SK-N-MC (cell line): ENCODE measurements around the gene RBPJL.
A peak's percentile ranks its signal among the peaks of the same experiment; 100 is the strongest.
"Not testable (repeated sequence)": the region's sequence is repeated elsewhere in the genome, so short reads cannot be mapped to it uniquely, and the experiment has no call there.

Experiments used
- DNase-seq: peaks from one replicate; pipeline ENCODE4 v3.0.0-alpha.2; 2011; ENCODE audit warnings: low read depth, low spot score
- H3K27ac ChIP-seq: fragments of 200-600 bp; sonication (generic); 2 replicates; pipeline ENCODE4 v1.5.1; 2016; ENCODE audit warnings: mixed run types
- H3K36me3 ChIP-seq: fragments of 200-600 bp; sonication (generic); 2 replicates; pipeline ENCODE4 v1.6.1; 2017; ENCODE audit warnings: antibody characterized with exemption, low read length, mixed read lengths; ENCODE audit not compliant: insufficient read depth
- H3K4me3 ChIP-seq: fragments of 200-600 bp; sonication (generic); 2 replicates; pipeline ENCODE4 v1.5.1; 2016
- H3K9ac ChIP-seq: fragments of 200-600 bp; sonication (generic); 2 replicates; pipeline ENCODE4 v1.8.0; 2017; ENCODE audit warnings: mixed run types, mixed read lengths; ENCODE audit not compliant: insufficient read length
- H3K9me3 ChIP-seq: fragments of 200-600 bp; sonication (generic); 2 replicates; pipeline ENCODE4 v1.6.1; 2017; ENCODE audit warnings: low read depth, mild to moderate bottlenecking, antibody characterized with exemption, low read length, moderate library complexity, mixed read lengths
- EZH2 ChIP-seq: fragments of 200-600 bp; sonication (generic); IDR thresholded peaks from one replicate; pipeline ENCODE4 v1.6.1; 2017; ENCODE audit warnings: antibody characterized with exemption
- FOXP2 ChIP-seq: optimal IDR thresholded peaks from 2 replicates; pipeline ENCODE3; 2011; ENCODE audit warnings: mild to moderate bottlenecking, moderate library complexity; ENCODE audit not compliant: insufficient read depth; ENCODE audit errors: extremely low read length, control extremely low read depth
- POLR2AphosphoS5 ChIP-seq: IDR thresholded peaks from 2 replicates; pipeline ENCODE4 v1.6.1; 2012; ENCODE audit warnings: mild to moderate bottlenecking, low read depth, low read length, borderline replicate concordance

Gene RBPJL

GRCh38 chr20:45346851-45347250, 40.2 kb downstream of the RBPJL start:
- Histone ChIP-seq H3K9me3 (no peaks in the 10 kb centered on the region), H3K9ac (peak overlapping the region; percentile 86), H3K27ac (no peak overlapping the region), H3K36me3 (no peaks in the 10 kb centered on the region), H3K4me3 (peak overlapping the region; percentile 90)
- no peak for DNase-seq
- TF ChIP-seq FOXP2 (no peak), POLR2AphosphoS5 (no peak), EZH2 (no peak)

- TF ChIP-seq FOXP2: no peak
- no peak for TF ChIP-seq EZH2
- no peak for TF ChIP-seq POLR2AphosphoS5
- H3K36me3 ChIP-seq: no peaks in the 10 kb centered on the region
- no peak for DNase-seq
- H3K9me3 ChIP-seq: no peaks in the 10 kb centered on the region
- H3K4me3 ChIP-seq: peak overlapping the region; percentile 90
- no peak overlapping the region for H3K27ac ChIP-seq
- H3K9ac ChIP-seq: peak overlapping the region; percentile 86
These were observed 40.8 kb downstream of the RBPJL start for GRCh38 chr20:45347297-45347935.

GRCh38 chr20:45347936-45348778, 41.5 kb downstream of the RBPJL start, which contains the start of gene SDC4:
SDC4 (minus strand) TSS chr20:45348424; CDS start chr20:45348384, 40 bp downstream.
- TF ChIP-seq POLR2AphosphoS5 (peak; percentile 97), FOXP2 (peak; percentile 31), EZH2 (no peak)
- Histone ChIP-seq H3K9me3 (no peaks in the 10 kb centered on the region), H3K4me3 (peak within 1 kb of the TSS; percentile 90), H3K36me3 (no peaks in the 10 kb centered on the region), H3K9ac (peak within 1 kb of the TSS; percentile 86), H3K27ac (peak within 1 kb of the TSS; percentile 70; the same call in 1 of the 2 replicates)
- no peak for DNase-seq

- no peaks in the 10 kb centered on the region for H3K9me3 ChIP-seq
- no peak overlapping the region for H3K4me3 ChIP-seq
- DNase-seq: no peak
- H3K36me3 ChIP-seq: no peaks in the 10 kb centered on the region
- TF ChIP-seq EZH2 (no peak), POLR2AphosphoS5 (no peak), FOXP2 (no peak)
- H3K9ac ChIP-seq: no peak overlapping the region
- 0 out of 2 replicates have a peak overlapping the region, but pooled peaks have one; percentile 1 for H3K27ac ChIP-seq
These were observed 43.6 kb downstream of the RBPJL start for GRCh38 chr20:45350217-45350616.

GRCh38 chr20:45350795-45351194, 44.2 kb downstream of the RBPJL start:
- H3K9me3 ChIP-seq, H3K9ac ChIP-seq, H3K27ac ChIP-seq, H3K4me3 ChIP-seq, H3K36me3 ChIP-seq, DNase-seq: not testable (repeated sequence)

GRCh38 chr20:45352729-45353128, 46.1 kb downstream of the RBPJL start:
- no peak for DNase-seq
- H3K9ac ChIP-seq: no peak overlapping the region
- H3K27ac ChIP-seq: no peak overlapping the region
- no peak for TF ChIP-seq POLR2AphosphoS5
- TF ChIP-seq EZH2: no peak
- no peak for TF ChIP-seq FOXP2
- no peak overlapping the region for H3K4me3 ChIP-seq
- H3K36me3 ChIP-seq: no peaks in the 10 kb centered on the region
- H3K9me3 ChIP-seq: no peaks in the 10 kb centered on the region

GRCh38 chr20:45353746-45354145, 47.1 kb downstream of the RBPJL start:
- Histone ChIP-seq H3K4me3 (no peak overlapping the region), H3K9ac (no peak overlapping the region), H3K9me3 (no peaks in the 10 kb centered on the region), H3K36me3 (no peaks in the 10 kb centered on the region), H3K27ac (no peak overlapping the region)
- no peak for DNase-seq
- no peak for TF ChIP-seq POLR2AphosphoS5
- no peak for TF ChIP-seq FOXP2
- no peak for TF ChIP-seq EZH2

GRCh38 chr20:45354423-45355208, 48.0 kb downstream of the RBPJL start:
- no peaks in the 10 kb centered on the region for H3K36me3 ChIP-seq
- TF ChIP-seq POLR2AphosphoS5: no peak
- no peak for TF ChIP-seq EZH2
- no peak for TF ChIP-seq FOXP2
- H3K4me3 ChIP-seq: no peak overlapping the region
- no peak for DNase-seq
- H3K9ac ChIP-seq: no peak overlapping the region
- H3K9me3 ChIP-seq: no peaks in the 10 kb centered on the region
- no peak overlapping the region for H3K27ac ChIP-seq
